Measurements from ENCODE around the gene CBX1. TPM values are rescaled to one million over a fixed set of nuclear protein-coding genes. Genes with fewer than 3 reads are reported as not detected.

CBX1 gene
- total and polyA plus RNA-seq, 10 of the 15 experiments (the other 5 are each of a cell fraction or from before 2014, with no cell fraction given), result 11.8 to 99.2 (median 43.5) TPM

- TF ChIP-seq ZZZ3 (IDR thresholded peaks at IDR 0.05; ENCODE audit: control insufficient read depth, insufficient read length, low read depth), result no peak
Measured at GRCh38 chr17:48046296-48046695, 55.0 kb downstream of the CBX1 start (continued).

GRCh38 chr17:48045316-48046001, 55.8 kb downstream of the CBX1 start:
- FAIRE-seq, result no peak

More at GRCh38 chr17:48045316-48046001, 55.8 kb downstream of the CBX1 start:
- peaks cover 0 to 3% of the 10 kb centered on the region in 2 experiments; a peak in 1 of 4 replicates for H3K36me3 ChIP-seq (ENCODE audit: control insufficient read depth in 2 of 2, insufficient read depth in 2 of 2, low read length in 1 of 2)
- RAD21 ChIA-PET (ENCODE audit: unreplicated experiment), result interaction anchor here (5.8 kb wide), 1 partner anchor 19 kb away, joined by 47 read pairs; no protein-coding TSS in a partner anchor
- H3K4me2 ChIP-seq (ENCODE audit: control insufficient read depth, insufficient read depth), result peak overlapping the region; percentile 91; the same call in 1 of the 2 replicates
- no peaks in the 10 kb centered on the region for H3K27me3 ChIP-seq (replicated peaks in 1 of 2; ENCODE audit: control insufficient read depth in 2 of 2, insufficient read depth in 2 of 2, low read length in 1 of 2)
- ATAC-seq (no peak), DNase-seq (ENCODE audit: low read depth, low spot score) (no peak)
- peaks cover 9% of the 10 kb centered on the region; the same call in 1 of the 2 replicates for H3K4me1 ChIP-seq (ENCODE audit: control insufficient read depth, insufficient read depth, low read length)
- no TSS peak for BruUV-seq (replicated peaks)
- no peak overlapping the region for H2AFZ ChIP-seq (ENCODE audit: control insufficient read depth, low read depth, low read length)
- H3K4me3 ChIP-seq, result peak overlapping the region; percentile 3; the same call in 1 of the 2 replicates
- SMC1A ChIA-PET (ENCODE audit: uncharacterized antibody, unreplicated experiment), result interaction anchor here (1.2 to 5.8 kb wide), 4 partner anchors 9 to 20 kb away, joined by 5 to 39 read pairs (median 16); no protein-coding TSS in a partner anchor
- H3K9me3 ChIP-seq (replicated peaks; ENCODE audit: control insufficient read depth, insufficient read depth, low read length), result no peaks in the 10 kb centered on the region
- H3K79me2 ChIP-seq (ENCODE audit: control insufficient read depth, insufficient read depth, low read length), result peaks cover 38% of the 10 kb centered on the region
- intact Hi-C loops (cut with micrococcal nuclease; ENCODE audit: unreplicated experiment) (no loop called here), in situ Hi-C loops (cut with MboI) (no loop called here)
- CTCF ChIA-PET, result interaction anchor here (1.0 to 9.0 kb wide), 6 partner anchors 9 to 35 kb away, joined by 3 to 87 read pairs (median 10); partner anchors contain the start of gene COPZ2
- POLR2A ChIA-PET, result interaction anchor here (0.6 to 3.3 kb wide), 6 partner anchors 9 to 172 kb away, joined by 3 to 18 read pairs (median 4); no protein-coding TSS in a partner anchor
- WGBS (ENCODE audit: insufficient coverage, insufficient replicate concordance, low lambda C conversion rate, missing lambda C conversion rate), result 87% methylated on average over 8 of the region's 8 CpGs
- TF ChIP-seq BCLAF1 (IDR thresholded peaks at IDR 0.05) (no peak), JUNB (IDR thresholded peaks at IDR 0.05) (no peak), SIN3A (IDR thresholded peaks at IDR 0.05; ENCODE audit: low read depth, low read length) (no peak), STAT1 (conservative IDR thresholded peaks at IDR 0.05) (no peak), RAD21 (IDR thresholded peaks at IDR 0.05; ENCODE audit: insufficient read depth, low read depth, low read length) (no peak), BCL3 (IDR thresholded peaks at IDR 0.05; ENCODE audit: borderline replicate concordance, insufficient read depth, low read depth, low read length, poor library complexity, severe bottlenecking) (no peak), NR2C1 (IDR thresholded peaks at IDR 0.05) (no peak), RAD51 (IDR thresholded peaks at IDR 0.05) (no peak), EZH2 (IDR thresholded peaks at IDR 0.05; ENCODE audit: borderline replicate concordance, control insufficient read depth, low read depth, low read length) (no peak), PAX8 (IDR thresholded peaks at IDR 0.05) (no peak), IKZF1 (conservative IDR thresholded peaks at IDR 0.05) (no peak), ZNF24 (IDR thresholded peaks at IDR 0.05) (no peak)
- TF ChIP-seq, protein P1, sequence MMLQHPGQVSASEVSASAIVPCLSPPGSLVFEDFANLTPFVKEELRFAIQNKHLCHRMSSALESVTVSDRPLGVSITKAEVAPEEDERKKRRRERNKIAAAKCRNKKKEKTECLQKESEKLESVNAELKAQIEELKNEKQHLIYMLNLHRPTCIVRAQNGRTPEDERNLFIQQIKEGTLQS (IDR thresholded peaks at IDR 0.05; ENCODE audit: borderline replicate concordance, extremely low read depth, low read depth, low read length), result no peak
- H3K27ac ChIP-seq (ENCODE audit: control insufficient read depth, insufficient read depth), result no peak overlapping the region
- no peaks in the 10 kb centered on the region for H4K20me1 ChIP-seq (ENCODE audit: control insufficient read depth, insufficient read depth)
- no peak overlapping the region for H3K9ac ChIP-seq (ENCODE audit: control insufficient read depth, insufficient read depth, low read length)
